CD4-positive, alpha-beta T cell treated with Interleukin-17A for 4 hours (primary cell): ENCODE measurements around the gene PDGFD.

Experiments
- DNase-seq: peaks from one replicate; pipeline ENCODE4 v3.0.0-alpha.2; 2020; ENCODE audit warnings: mixed read lengths

PDGFD gene

DNA sequence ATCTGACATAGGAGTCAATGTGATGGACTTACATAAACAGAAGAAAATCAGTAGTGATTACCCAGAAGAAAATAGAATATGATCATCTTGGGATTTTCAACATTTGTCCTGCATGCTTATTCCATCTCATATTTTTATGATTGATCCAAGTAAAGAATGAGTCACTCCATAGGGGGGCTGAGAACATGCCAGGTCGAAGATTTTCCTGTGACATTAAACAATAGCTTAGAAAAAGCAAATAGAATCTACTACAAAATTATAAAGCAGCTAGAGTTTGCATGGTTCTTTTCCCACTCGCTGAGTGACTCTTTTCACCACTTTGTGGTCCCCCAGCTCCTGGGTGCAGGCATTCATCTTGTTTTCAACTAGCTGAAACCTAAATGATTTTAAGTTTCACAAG lies 71.2 kb downstream of the PDGFD start:
- no peak for DNase-seq

DNA sequence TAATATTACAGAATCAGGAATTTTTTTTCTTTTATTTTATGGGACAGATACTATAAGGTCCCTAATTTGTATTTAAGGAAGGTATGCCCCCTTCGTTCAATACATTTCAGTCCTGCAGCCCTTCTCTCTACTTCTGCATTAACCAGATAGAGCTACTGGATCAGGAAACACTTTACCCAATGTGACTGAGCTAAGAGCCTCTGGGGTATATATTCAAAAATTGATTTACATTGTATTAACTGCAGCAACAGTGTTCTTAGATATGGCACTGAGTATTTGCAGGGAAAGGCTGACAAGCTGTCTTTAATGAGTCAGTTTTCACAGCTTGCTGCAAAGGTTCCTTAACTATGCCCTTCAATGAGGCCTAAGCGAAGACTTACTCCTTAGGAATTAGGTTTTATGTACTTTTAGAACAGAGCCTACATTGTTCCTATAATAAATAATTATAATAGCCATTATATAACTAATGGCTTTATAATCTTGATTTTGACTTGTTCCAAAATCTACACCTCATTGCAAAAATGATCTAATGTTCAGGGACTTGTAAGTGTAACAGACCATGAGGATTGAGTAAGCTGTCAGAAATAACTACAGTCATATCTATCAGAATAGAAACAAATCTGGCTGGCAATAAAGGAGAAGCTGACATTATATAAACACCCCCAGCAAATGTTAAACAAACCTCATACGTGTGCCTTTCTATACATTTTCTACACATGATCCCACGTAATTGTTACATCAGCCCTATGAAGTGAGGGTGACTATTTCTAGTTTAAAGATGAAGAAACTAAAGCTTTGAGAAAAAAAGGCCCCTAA lies 72.5 kb downstream of the PDGFD start:
- no peak for DNase-seq

DNA sequence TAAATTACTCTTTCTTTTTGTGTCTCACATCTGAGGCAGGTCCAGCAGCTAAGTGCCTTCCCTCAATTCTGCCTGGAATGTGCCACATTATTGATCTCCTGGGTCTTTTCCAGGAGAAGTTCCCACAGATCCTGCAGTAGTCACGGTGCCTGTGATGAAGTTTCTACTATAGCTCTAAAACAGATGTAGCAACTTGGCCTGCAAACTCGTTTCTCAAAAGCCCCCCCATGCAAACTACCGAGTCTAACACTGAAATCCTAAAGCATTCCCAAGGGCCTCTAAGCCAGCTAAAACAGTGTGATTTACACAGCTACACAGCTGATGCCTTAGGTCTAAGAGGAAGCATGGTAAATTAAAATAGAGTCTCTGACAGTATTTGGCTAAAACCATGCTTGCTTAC lies 73.2 kb downstream of the PDGFD start:
- no peak for DNase-seq

DNA sequence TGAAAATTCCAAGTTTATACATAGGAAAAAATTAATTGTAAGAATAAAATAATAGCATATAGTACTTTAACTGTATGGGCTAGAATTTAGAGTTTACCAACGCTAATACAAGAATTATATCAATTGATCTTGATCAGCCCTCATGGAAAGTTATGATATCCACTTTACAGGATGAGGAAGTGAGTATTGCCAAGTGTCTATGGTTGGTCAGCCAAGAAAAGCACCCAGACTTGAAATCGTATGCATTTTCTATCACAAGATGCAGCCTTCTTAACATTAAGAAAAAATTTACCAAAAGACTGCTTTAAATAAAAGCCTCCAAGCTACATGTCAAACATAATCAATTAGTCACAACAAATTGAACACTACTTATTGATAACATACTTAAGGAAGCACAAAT lies 74.5 kb downstream of the PDGFD start:
- DNase-seq, result no peak

DNA sequence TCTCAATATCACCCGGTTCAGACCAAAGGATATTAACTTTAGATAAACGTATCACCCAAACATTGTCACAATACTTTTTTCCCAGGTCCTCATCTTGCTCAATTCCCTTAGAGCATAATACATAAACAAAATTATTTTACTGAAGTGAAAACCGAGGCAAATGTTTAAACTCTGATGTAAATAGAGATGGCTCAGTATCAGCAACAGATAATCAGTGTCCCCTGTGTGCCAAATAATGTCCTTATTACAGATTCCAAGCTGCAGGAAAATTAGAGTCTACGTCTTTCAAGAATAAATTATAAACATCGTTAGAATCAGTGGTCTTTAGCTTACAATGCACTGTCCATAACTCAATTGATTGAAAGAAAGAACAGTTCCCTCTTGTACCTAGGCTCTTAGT lies 77.3 kb downstream of the PDGFD start:
- no peak for DNase-seq

DNA sequence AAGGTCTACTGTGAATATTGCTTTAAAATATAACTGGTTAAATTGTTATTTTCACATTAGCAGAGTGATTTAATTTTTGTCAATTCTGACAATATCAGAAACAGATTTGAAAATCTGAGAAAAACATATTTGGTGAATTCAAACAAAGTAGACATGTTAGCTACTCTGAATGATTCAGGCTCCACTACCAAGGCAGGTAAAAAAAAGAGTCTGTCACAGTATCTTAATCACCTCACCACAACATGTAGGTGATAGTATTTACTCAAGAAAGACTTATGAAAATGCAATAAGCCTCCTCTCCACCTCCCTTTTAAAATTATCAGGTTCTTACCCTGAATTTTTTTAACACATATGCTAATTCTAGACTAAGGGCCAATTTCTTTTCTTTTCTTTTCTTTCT lies 85.0 kb downstream of the PDGFD start:
- DNase-seq, result no peak

DNA sequence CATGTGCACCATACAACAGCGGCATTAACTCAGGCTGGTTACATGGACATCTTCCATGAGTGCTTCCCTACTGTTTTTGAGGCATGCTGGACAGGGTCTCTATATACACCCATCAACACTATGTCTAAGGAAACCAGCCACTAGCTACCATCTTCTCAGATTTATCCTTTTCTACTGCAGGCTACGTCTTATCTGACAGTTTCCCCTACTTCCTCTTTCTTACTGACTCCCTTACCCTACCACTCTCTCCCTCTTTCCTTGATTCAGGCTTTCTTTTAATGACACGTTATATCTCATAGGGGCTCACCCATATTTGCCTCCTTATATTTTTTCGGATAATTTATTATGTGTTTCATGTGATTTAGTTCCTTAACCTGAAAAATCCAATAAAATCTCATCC lies 85.7 kb downstream of the PDGFD start:
- no peak for DNase-seq

DNA sequence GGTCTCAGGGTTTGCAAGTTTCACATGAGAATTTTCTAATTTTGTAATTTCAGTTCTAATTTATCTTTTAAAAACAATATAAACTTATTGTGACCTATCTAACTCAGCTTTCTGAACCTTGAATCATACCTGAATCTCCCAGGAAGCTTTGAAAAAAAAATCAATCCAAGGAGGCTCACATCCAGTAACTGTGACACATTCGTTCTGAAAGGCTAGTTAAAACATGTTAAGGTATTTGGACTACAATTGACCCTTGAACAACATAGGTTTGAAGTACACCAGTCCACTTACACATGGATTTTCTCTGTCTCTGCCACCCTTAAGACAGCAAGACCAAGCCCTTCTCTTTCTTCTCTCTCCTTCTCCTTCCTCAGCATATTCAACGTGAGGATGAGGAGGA lies 87.5 kb downstream of the PDGFD start:
- no peak for DNase-seq

DNA sequence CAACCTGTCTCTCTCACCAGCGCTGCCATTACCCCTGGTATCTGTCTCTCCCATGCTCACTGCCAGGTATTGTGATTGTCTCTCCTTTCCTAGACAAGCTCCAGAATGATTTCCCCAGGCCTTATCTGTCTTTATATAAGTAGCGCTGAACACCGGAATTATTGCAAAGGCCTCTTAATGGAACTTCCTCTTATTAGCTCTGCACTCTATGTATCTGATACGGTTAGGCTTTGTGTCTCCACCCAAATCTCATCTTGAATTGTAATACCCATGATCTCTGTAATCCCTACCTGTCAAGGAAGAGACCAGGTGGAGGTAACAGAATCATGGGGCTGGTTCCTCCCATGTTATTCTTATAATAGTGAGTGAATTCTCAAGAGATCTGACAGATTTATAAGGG lies 88.2 kb downstream of the PDGFD start:
- DNase-seq, result no peak

DNA sequence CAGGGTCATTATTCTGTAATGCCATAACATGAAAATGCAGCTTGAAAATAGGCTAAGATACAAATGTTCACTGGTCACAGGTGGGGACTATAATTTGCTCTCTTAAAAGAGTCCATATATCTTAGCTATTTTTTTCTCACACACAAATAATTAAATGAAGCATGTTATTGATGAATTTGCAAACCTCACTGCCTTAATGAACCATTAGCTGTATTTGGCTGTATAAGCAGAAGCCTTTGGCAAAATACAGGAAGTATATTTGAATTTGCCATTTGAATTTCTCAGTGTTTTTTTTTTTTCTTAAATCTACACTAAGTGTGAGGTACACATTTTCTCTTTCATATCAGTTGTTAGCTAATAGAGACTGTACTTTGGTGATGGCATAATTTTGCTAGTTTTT lies 88.9 kb downstream of the PDGFD start:
- no peak for DNase-seq

DNA sequence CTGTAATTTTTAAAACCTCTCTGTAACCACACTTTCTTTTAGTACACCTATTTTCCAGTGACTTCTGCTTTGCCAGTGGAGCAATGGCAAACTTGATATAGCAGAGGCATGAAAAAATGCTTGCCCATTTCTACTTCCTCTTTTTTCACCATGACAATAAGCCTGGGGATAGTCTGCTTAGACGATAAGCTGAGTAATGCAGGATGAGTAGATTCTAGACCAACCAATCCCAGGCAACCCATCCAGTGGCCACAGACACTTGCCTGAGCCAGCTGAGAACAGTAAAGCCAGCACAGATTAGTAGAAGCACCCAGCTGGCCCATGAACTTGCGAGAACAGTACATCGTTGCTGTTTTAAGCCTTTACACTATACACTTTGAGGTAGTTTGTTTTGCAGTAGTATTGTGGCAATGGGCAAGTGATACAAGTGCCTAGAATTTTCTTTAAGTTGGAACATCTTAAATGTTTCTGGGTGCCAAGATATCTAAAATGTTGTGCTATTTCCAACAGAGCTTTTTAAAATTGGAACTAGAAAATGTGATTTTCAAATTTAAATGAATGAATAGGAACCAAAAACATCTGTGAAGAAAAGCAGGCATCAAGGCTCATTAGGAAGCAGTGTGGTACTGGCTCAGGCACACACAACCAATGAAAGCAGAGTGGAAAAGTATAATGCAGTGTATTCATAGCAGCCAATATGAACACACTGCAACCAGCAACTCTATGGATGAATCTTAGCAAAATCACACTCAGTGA lies 89.8 kb downstream of the PDGFD start:
- no peak for DNase-seq

DNA sequence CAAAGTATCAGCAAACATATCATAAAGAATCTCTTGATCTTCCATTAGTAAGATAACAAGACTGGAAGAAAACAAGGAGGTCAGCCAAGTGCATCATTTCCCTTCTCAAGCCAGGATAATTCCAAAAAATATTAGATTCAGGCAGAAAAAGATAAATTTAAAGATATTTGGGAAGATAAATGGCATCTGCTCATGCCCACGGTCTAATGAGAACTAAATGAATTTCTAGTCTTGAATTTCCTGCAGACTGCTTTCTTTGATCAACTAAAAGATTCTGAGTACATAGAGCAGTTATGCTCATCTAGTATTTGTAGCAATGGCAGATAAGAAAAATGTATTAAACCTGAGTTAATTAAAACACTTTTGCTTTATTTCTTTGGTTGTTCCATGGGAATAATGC lies 96.4 kb downstream of the PDGFD start:
- DNase-seq, result no peak

DNA sequence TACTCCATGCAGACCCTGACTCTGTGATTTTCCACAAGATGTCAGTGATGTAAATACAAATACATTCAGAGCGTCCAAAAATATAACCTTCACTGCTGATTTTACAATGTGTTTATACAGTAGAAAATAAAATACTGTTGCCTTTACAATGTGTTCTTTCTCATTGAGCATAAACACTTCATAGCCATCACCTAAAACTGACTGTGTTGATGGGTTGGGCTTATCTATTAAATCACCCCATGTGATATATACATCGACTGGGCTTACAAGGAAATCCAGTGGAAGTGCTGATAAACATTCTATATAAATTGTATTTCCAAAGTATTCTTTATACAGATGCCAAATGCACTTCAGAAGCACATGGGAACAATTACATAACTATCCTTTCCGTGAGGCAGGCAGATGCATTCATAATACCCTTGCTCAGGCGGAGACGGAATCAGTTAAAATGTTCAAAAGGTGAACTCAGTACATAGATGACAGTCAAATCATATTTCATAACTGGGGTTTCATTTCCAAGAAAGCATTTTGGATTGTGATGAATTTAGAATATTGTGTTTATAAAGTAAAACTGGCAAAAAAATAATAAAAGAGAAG lies 99.8 kb downstream of the PDGFD start:
- DNase-seq, result no peak

DNA sequence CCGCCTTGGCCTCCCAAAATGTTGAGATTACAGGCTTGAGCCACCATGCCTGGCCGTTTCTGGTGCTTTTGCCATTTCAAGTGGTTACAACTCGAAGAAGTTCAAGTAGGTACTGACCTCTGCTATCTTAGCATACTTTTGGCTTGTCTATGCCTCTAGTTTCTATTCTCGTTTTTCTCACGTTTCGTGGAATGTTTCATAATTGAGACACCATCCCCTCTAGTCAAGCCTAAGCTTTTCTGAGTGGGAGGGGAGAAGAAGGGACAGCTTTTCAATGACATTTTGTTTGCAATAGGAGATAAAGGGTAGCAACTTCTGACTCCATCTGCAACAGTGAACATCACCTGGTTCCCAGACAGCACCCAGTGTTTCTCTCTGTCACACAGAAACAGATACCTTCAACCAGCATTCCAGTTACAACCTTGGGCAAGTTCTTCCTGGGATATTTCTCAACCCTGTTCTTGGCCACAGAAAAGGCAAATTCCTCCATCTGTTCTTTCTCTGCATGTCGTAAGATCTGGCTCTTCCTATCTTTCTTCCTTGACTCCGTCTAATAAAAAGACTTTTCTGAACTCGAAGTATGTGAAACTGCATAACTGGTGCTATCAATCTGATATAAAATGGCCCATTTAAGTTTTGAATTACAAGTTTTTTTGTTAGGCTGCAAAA lies 102.0 kb downstream of the PDGFD start:
- DNase-seq, result no peak

DNA sequence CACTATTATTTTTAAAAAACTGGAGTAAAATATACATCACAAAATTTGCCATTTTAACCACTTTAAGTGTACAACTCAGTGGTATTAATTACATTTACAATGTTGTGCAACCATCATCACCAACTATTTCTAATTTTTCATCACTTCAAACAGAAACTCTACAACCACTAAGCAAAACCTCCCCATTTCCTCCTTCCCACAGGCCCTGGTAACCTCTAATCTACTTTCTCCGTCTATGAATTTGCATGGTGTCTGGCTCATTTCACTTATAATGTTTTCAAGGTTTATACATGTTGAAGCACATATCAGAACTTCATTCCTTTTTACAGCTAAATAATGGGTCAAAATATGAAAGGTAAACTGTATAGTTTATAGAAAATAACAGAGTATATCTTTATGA lies 103.1 kb downstream of the PDGFD start:
- DNase-seq, result no peak

DNA sequence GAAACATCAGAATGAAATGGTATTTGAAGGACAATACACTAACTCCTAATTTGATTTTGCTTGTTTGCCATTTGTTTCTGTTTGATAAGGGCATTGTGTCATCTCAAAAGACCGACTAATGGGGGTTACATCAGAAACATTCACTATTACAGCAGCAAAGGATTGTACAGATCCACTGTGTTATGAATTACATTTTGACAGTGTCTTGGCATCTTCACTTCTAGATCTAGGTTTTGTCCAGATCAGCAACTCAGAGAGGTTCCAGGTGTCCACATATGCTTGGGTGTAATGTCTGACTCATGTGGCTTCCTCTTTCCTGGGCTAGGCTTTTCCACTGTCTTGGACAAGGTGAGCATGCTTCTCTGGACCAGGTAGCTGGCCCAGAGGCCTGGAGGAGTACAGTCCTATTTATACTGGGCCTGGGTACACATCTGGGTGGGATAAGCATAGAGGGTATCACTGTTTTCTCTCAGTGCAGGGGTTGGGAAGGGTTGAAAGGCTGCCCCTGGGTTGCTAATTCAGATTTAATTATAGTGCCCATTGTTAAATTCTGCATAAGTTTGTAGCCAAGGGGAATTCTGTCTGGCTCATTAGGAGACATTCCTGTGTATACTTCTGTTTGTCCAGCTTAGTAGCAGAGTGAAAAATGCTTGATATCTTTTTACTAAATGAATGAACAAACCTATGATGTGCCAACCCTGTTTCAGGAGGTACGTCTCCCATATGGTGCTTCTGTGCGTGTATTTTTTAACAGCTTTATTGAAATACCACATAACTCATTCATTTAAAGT lies 103.7 kb downstream of the PDGFD start:
- no peak for DNase-seq

DNA sequence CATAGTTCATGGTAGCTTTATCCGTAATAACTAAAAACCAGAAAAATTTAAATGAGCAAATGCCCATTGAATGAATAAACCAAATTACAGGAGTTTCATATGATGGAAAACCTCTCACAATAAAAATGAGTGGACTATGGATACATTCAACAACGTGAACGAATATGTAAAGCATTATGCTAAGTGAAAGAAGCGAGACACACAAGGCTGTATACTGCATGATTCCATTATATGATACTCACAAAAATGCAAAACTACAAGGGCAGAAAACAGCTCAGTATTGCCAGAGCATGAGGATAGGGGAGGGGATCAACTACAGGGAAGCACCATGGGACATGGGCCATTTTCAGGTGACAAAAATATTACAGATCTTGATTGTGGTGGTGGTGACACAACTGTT lies 105.3 kb downstream of the PDGFD start:
- no peak for DNase-seq

DNA sequence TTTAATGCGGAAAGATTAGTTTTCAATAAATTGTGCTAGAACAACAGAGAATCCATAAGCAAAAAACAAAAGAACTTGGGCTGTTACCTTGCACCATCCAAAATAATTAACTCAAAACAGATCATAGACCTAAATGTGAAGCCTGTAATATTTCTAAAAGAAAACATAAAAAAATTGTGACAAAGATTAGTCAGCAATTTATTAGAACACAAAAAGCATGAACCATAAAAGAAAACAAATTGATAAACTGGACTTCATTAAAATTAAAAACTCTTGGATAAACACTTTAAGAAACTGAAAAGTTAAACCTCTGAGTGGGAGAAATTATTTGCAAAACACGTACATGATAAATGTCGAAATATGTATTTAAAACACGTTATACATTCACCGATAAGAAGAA lies 106.0 kb downstream of the PDGFD start:
- DNase-seq, result no peak

DNA sequence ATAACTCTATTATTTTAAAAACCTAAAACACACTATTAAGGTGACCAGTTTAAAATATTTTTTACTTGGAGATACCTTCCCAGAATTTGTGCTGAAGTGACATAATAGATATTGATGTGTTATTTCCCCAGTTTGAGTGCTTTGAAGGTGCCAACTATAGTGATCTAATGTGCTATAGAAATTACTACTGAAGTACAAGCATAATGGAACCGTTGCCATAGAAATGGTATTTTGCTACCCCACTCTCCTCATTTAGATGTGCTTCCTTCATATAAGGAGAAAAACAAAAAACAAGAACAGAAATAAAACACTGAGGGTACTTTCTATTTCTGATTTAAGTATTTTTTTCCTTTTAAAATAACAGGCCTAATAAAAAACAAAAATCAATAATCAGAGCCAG lies 108.4 kb downstream of the PDGFD start:
- DNase-seq, result no peak

DNA sequence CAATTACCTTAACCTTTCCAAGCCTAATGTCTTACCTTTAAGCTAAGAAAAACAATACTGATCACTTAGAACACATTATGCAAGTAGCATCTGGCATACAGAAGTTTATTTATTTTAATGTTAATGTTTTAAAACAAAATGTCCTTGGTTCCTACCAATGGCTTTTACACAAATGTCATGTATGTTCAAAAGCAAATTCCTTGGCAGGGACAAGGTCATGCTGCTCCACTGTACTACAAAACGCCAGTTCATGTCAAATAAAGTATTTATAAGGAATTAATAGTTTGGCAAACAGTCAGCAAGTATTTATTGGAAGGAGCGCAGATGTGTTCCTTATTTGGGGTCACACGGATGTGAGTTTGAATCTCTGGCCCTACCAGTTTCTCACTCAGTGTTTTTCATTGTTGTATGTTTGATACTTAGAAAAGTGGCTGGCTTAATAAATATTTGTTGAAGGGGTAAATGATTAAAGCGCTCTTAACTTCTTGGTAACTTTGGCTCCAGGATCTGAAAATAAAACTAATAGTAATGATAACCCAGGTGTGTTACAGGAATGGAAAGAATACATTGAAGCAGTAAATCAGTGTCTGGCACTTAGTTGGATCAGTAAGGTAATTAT lies 108.9 kb downstream of the PDGFD start:
- no peak for DNase-seq

DNA sequence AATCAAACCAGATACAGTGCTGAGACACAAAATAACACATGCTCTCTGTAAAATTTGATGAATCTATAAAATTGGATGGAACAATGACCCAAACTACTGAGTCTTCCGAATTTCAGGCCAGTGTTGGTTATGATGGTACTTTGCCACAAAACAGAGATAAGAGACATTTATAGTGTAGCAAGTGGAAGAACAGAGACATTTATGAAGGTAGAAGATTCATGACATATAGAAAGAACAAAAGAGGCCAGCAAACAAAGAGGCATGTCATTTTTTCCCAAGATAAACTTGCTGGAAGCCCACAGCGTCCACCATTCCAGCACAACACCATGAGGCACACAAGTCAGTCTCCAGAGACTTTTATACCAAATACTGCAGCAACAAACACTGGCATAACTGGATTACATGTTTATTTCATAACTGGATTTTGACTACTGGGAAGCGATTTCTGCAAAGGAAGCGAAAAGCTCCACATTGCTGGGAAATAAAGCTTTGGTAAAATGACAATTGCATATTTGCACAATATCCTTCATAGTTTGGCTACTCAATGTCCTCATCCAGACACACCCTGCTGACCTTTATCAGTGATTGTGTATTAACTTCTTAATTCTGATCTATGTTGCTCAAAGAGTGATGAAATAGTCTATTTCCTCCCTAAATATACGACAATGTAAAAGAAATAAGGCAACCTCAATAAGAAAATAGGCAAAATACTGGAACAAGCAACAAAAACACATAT lies 110.0 kb downstream of the PDGFD start:
- no peak for DNase-seq

DNA sequence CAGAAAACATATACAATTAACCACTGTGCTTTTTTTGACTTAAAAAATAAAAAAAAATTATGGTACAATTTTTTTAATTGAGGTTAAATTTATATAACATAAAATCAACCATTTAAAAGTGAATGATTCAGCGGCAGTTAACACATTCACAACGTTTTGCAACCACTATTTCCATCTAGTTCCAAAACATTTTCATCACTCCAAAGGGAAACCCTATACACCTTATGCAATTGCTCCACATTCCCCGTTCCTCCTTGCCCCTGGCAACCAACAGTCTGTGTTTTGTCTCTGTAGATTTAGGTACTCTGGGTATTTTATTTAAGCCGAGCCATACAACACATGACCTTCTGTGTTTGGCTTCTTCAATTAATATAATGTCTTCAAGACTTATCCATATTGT lies 112.2 kb downstream of the PDGFD start:
- no peak for DNase-seq
